Central memory CD4-positive, alpha-beta T cell (primary cell): ENCODE data around the gene CADM1.
"Not testable (repeated sequence)": the region's sequence is repeated elsewhere in the genome, so short reads cannot be mapped to it uniquely, and the experiment has no call there.

Source experiments
- DNase-seq: peaks from one replicate; pipeline ENCODE4 v3.0.0; 2022

CADM1 gene

GRCh38 chr11:115476463-115477286 lies 27.5 kb downstream of the CADM1 start:
- DNase-seq: no peak

DNA sequence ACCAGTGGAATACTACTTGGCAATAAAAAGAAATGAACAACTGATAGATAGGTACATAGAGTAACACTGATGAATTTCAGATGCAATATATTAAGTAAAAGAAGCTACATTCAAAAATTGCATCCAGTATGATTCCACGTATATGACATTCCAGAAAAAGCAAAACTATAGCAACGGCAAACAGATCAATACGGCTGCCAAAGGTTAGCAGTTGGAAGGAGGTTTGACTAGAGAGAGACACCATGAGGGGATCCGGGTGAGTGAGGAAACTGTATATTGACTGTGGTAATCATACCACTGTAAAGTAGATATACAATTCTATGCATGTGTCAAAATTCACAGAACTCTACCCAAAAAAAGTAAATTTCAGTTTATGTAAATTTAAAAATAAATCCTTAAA lies 28.7 kb downstream of the CADM1 start:
- no peak for DNase-seq

GRCh38 chr11:115474306-115474705 lies 29.9 kb downstream of the CADM1 start:
- not testable (repeated sequence) for DNase-seq

DNA sequence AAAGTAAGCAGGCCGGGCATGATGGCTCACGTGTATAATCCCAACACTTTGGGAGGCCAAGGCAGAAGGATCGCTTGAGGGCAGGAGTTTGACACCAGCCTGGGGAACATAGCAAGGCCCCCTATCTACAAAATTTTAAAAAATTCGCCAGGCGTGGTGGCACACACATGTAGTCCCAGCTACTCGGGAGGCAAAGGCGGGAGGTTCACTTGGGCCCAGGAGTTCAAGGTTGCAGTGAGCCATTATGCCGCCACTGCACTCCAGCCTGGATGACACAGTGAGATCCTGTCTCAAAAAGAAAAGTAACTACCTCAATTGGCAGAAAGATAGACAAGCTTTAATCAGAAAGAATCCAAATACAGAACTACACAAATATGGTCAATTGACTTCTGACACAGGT lies 31.0 kb downstream of the CADM1 start:
- no peak for DNase-seq

DNA sequence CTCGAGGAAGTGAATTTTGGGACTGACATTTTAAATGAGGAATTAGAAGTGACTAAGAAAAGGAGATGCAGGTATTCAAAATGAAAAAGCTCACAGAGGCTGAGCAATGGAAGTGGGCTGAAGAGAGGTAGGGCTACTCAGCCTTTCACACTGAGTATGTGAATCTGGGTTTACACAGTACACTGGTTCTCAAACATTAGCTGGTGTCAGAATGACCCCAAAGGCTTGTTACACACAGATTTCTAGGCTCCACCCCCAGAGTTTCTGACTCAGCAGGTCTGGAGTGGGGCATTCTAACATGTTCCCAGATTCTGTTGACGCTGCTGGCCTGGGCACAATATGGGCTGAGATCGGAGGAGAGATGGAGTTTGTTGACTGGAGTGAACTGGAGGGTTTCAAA lies 32.8 kb downstream of the CADM1 start:
- no peak for DNase-seq

- no peak for DNase-seq
These were observed 33.3 kb downstream of the CADM1 start for GRCh38 chr11:115470928-115471327.

DNA sequence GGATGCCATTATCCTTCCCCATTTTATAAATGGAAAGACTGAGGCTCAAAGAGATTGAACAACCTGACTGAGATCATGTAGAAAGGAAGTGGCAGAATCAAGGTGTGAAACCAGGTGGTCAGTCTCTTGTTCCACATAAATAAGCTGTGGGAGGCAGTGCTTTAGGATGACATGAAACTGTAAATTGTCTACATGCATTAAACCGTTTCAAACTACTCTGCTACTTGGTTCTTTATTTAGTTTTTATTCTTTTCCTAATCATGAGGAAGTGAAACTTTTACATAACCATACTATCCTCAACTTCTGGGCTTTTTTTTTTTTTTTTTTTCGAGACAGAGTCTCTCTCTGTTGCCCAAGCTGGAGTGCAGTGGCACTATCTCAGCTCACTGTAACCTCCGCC lies 34.9 kb downstream of the CADM1 start:
- DNase-seq: no peak

DNA sequence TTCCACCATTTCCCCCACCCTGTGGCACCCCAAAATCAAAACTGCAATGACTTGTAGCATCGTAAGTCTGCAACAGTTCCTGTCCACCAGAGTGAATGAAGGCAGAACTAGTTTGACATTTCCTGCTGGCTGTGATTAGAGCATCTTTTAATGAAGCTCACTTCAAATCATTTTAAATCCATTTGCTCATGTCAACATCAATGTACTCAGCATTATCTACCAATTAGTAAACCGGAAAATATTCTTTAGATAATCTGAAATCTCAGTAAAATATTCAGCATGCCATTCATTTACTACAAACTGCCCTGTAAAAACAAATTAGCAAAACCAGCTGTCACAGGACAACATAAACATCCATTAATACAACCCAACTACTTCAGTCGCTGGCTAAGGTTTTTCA lies 38.1 kb downstream of the CADM1 start:
- no peak for DNase-seq

DNA sequence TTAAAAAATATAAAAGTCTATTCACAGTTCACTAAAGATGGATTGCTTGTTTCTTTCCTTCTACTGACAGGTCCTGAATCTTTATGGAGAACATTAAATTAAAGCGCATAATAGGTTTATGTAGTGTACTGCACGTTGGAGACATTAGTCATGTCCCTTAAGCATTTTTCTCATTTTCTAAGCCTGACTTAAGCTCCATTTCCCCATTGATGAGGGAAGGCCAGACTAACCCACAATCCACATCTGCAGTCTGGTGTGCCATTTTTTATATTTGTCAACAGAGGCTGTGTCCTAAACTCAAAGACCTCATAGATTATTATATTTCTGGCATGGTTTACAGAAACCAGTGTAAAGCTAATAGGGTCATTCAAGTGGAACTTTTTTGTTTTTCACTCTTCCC lies 39.9 kb downstream of the CADM1 start:
- no peak for DNase-seq

DNA sequence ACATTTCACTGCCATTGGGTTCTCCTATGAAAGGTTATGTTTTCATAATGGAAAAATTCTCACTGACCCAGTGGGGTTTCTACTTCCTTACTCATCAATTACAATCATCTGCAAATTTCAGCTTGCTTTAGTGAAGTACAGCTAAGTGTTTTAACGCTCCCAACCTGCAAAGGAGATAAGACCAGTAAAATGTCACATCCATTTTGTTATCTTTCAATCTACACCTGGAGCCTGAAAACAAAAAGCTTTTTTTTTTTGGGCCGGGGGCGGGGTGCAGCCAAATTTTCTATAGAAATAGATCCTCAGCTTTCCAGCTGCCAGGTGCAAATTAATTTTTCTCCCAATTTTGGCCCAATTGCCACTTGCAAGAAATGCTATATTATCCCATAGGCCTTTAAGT lies 40.6 kb downstream of the CADM1 start:
- DNase-seq: no peak

- DNase-seq: no peak
These were observed 41.5 kb downstream of the CADM1 start for GRCh38 chr11:115462757-115463156.

DNA sequence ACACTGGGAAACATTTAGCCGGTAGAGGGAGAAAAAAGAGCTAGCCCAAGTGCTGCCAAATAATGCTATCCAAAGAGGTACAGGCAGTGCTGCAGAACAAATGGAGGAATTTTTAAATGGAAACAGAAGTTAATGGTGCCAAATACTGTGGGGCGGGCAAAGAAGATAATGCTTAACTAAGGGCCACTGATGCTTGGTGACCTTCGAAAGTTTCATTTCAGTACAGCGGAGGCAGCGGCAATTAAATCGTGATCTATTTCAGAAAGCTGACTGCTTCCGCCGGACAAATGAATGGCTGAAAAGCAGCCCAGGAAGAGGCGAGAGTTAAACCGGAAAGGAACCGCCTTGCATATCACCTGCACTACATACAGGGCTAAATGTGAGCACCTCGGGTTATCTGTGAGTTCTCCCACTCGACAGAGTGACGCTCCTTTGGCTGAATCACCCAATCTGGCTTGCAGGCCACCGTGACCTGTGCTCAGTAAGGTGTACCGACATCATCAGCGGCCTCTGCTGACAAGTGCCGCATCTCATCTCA lies 42.1 kb downstream of the CADM1 start:
- no peak for DNase-seq

- DNase-seq: no peak
These were observed 43.7 kb downstream of the CADM1 start for GRCh38 chr11:115460512-115460911.

- no peak for DNase-seq
These were observed 44.7 kb downstream of the CADM1 start for GRCh38 chr11:115459563-115459962.

GRCh38 chr11:115458877-115459276 lies 45.3 kb downstream of the CADM1 start:
- no peak for DNase-seq

GRCh38 chr11:115456019-115456418 lies 48.2 kb downstream of the CADM1 start:
- DNase-seq: no peak

DNA sequence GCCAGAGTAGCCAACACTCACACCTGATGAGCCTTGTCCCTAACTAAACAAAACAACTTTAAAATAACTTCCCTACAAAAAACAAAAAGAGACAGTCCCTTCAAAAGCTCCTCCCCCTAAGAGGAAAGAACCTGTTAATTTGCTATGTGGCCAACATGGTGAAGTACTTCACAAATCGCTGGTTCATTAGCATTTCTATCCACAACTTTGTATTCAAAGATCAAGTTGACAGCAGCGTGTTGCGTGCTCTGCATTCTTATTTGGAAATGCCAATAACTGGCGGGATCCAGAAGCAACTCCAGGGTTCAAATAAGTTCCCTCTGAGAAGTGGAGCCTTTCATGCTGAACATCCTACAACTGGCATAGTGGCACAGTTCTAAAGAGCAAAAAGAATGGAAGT lies 48.6 kb downstream of the CADM1 start:
- no peak for DNase-seq

DNA sequence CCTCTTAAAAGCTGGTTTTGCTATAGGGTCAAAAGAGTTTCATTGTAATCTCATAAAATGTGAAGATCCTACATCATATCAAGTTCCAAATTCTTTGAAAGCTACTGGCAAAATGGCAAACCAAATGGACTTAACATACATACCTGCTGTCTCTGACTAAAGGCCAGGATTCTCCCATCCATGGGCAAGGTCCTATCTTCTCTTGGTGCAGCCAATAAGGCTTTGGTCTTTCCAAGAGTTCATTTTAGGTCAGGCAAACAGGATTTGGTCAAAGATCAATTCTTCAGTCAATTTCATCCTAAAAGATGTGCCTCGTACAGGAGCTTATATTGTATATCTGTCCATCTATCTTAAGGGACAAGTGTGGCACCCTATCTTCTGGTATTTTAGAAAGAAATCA lies 49.7 kb downstream of the CADM1 start:
- no peak for DNase-seq

- no peak for DNase-seq
These were observed 50.3 kb downstream of the CADM1 start for GRCh38 chr11:115453693-115454490.

- DNase-seq: no peak
These were observed 52.0 kb downstream of the CADM1 start for GRCh38 chr11:115452241-115452640.

- DNase-seq: no peak
These were observed 53.7 kb downstream of the CADM1 start for GRCh38 chr11:115450519-115450918.

GRCh38 chr11:115447273-115447864 lies 56.8 kb downstream of the CADM1 start:
- no peak for DNase-seq

DNA sequence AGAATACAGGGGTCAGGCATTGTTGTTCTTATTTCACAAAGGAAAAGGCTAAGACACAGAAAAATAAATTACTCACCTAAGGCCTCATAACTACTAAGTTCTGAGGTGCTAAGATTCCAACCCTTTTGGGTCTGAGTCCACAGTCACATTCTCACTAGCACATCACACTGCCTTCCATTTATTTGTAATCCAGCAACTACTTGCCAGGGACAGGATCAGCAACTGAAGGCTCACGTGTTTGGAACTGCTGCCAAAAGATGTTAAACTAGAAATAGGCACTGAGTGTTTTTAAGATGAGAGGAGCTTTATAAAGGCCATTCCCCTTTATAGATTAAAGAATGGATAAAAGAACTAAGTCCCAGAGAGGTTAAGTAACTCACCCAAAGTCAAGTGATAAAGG lies 58.0 kb downstream of the CADM1 start:
- DNase-seq: no peak

GRCh38 chr11:115444542-115444941 lies 59.7 kb downstream of the CADM1 start:
- DNase-seq: no peak
